K562 (cell line): Measurements from ENCODE around the gene TRIP10. TPM values are rescaled to one million over a fixed set of nuclear protein-coding genes. Genes with fewer than 3 reads are reported as not detected.

ENCODE experiments used
- ATAC-seq: fragments of 200-7000 bp; cut with Tn5 transposase; 3 replicates; pipeline ENCODE4 v1.9.1; 2020; ENCODE audit warnings: moderate library complexity
- BruUV-seq: library from RNA; stranded (reverse); fragments of 400-500 nt; replicated peaks from 2 replicates; lab custom pipeline; 2021; lab: Mats Ljungman, UMichigan
- CTCF ChIA-PET: fragments of 300-600 bp; formaldehyde crosslinking; extraction: SDS; loops from one replicate; lab custom pipeline; 2021; ENCODE audit warnings: low intra/inter-chr PET ratio; lab: Yijun Ruan, JAX
- POLR2A ChIA-PET: fragments of 300-600, 350-650 bp; sonication (Branson Sonifier 250); formaldehyde crosslinking; extraction: SDS; loops from one replicate; lab custom pipeline; 2021; ENCODE audit warnings: antibody characterized with exemption, inconsistent platforms; lab: Yijun Ruan, JAX
- DNase-seq, 4 experiments: peaks; one replicate each; pipeline versions ENCODE4 v3.0.0 to v3.0.0-alpha.2; 2011 to 2018; ENCODE audit warnings: low spot score in 3 of 4, mixed read lengths in 3 of 4; ENCODE audit errors: extremely low read depth in 1 of 4
- FAIRE-seq: peaks from 2 replicates; lab custom pipeline; 2011; peaks lifted over from hg19 to GRCh38; lab: Jason Lieb, UNC
- H2AFZ ChIP-seq: 2 replicates; pipeline ENCODE4 v1.6.0; 2011; ENCODE audit warnings: low read depth, low read length, control low read depth, inconsistent platforms
- H3K27ac ChIP-seq: fragments of 200-600 bp; 3 replicates; pipeline ENCODE4 v1.8.0; 2011; ENCODE audit warnings: low read depth, mild to moderate bottlenecking, control low read depth, inconsistent platforms, low read length, moderate library complexity, mixed read lengths; ENCODE audit errors: extremely low read depth
- H3K27me3 ChIP-seq, 2 experiments: fragments of 300-600 bp in 1 of 2; 2 replicates in 1 of 2; 3 replicates in 1 of 2; pipeline versions ENCODE4 v1.6.0 to v1.8.0; 2011; ENCODE audit warnings: inconsistent platforms in 2 of 2, low read length in 2 of 2, mild to moderate bottlenecking in 1 of 2, mixed read lengths in 1 of 2, moderate library complexity in 1 of 2; ENCODE audit not compliant: control insufficient read depth in 2 of 2, insufficient read depth in 2 of 2
- H3K36me3 ChIP-seq: fragments of 300-600 bp; 3 replicates; pipeline ENCODE4 v1.8.0; 2011; ENCODE audit warnings: mild to moderate bottlenecking, low read length, inconsistent platforms; ENCODE audit not compliant: control insufficient read depth, insufficient read depth
- H3K4me1 ChIP-seq, 2 experiments: fragments of 200-600 bp in 1 of 2; replicated peaks in 1 of 2; 2 replicates in 1 of 2; 3 replicates in 1 of 2; pipeline versions ENCODE4 v1.5.1 to v1.8.0; 2011; ENCODE audit warnings: inconsistent platforms in 2 of 2, low read length in 2 of 2, mild to moderate bottlenecking in 1 of 2, mixed read lengths in 1 of 2, moderate library complexity in 1 of 2; ENCODE audit not compliant: control insufficient read depth in 2 of 2, insufficient read depth in 2 of 2
- H3K4me2 ChIP-seq: 2 replicates; pipeline ENCODE4 v1.6.1; 2011; ENCODE audit warnings: low read length, control low read depth, inconsistent platforms, mixed read lengths; ENCODE audit not compliant: insufficient read depth
- H3K4me3 ChIP-seq: fragments of 200-600 bp; sonication (generic), shearing (Covaris generic); 2 replicates; pipeline ENCODE4 v1.5.1; 2016; ENCODE audit warnings: control low read depth, inconsistent platforms
- H3K79me2 ChIP-seq: fragments of 200-600 bp; 3 replicates; pipeline ENCODE4 v1.8.0; 2011; ENCODE audit warnings: low read length, inconsistent platforms; ENCODE audit not compliant: control insufficient read depth, insufficient read depth
- H3K9ac ChIP-seq, 2 experiments: 2 replicates each; pipeline versions ENCODE4 v1.6.0 to v1.6.1; 2011; ENCODE audit warnings: low read depth in 2 of 2, low read length in 2 of 2, control low read depth in 1 of 2, inconsistent platforms in 1 of 2, mild to moderate bottlenecking in 1 of 2, mixed read lengths in 1 of 2; ENCODE audit not compliant: insufficient read depth in 1 of 2
- H3K9me1 ChIP-seq: one replicate; pipeline ENCODE4 v1.6.0; 2011; ENCODE audit warnings: inconsistent platforms, mild to moderate bottlenecking, low read length, moderate library complexity; ENCODE audit not compliant: control insufficient read depth, insufficient read depth
- H3K9me3 ChIP-seq: replicated peaks from 2 replicates; pipeline ENCODE4 v1.5.1; 2011; ENCODE audit warnings: low read depth, low read length, inconsistent platforms; ENCODE audit not compliant: control insufficient read depth, insufficient read depth
- H4K20me1 ChIP-seq: replicated peaks from 2 replicates; pipeline ENCODE4 v1.6.1; 2011; ENCODE audit warnings: low read length, inconsistent platforms, mixed read lengths; ENCODE audit not compliant: control insufficient read depth, insufficient read depth
- EWSR1 ChIP-seq: fragments of 450-650 bp; IDR thresholded peaks from 2 replicates; pipeline ENCODE4 v1.6.1; 2018; ENCODE audit warnings: borderline replicate concordance, mild to moderate bottlenecking, low read depth, moderate library complexity; ENCODE audit not compliant: partially characterized antibody
- HNRNPL ChIP-seq: fragments of 200-400 bp; formaldehyde crosslinking; IDR thresholded peaks from 2 replicates; pipeline ENCODE4 v1.6.1; 2017; ENCODE audit warnings: low read depth, mild to moderate bottlenecking, low read length
- SIN3A ChIP-seq, 2 experiments: fragments of 150-350 bp in 1 of 2; IDR thresholded peaks; 2 replicates each; pipeline ENCODE4 v1.6.1; 2011 to 2016; ENCODE audit warnings: borderline replicate concordance in 2 of 2, low read depth in 2 of 2, low read length in 2 of 2, mild to moderate bottlenecking in 2 of 2, moderate library complexity in 2 of 2; ENCODE audit not compliant: control insufficient read depth in 1 of 2
- TOE1 ChIP-seq, 2 experiments: fragments of 450-650 bp in 1 of 2; sonication (generic) in 1 of 2; formaldehyde crosslinking in 1 of 2; IDR thresholded peaks; 2 replicates each; pipeline versions ENCODE4 v1.7.1 to v1.8.0; 2016 to 2022; ENCODE audit warnings: borderline replicate concordance in 2 of 2, mild to moderate bottlenecking in 2 of 2, antibody characterized with exemption in 1 of 2, inconsistent platforms in 1 of 2, low read depth in 1 of 2, missing genetic modification reagents in 1 of 2, moderate library complexity in 1 of 2
- ZNF639 ChIP-seq, 2 experiments: fragments of 200-800 bp in 1 of 2; sonication (Bioruptor generic) in 1 of 2; sonication (generic) in 1 of 2; formaldehyde crosslinking in 1 of 2; IDR thresholded peaks in 1 of 2; conservative IDR thresholded peaks in 1 of 2; 2 replicates each; pipeline versions ENCODE4 v1.5.0 to v1.6.1; 2016 to 2020; ENCODE audit warnings: missing compliant biosample characterization in 1 of 2, missing genetic modification characterization in 1 of 2, missing genetic modification reagents in 1 of 2
- WGBS: fragments of 100-300 bp; shearing (Covaris generic); methylation state at CpG from one replicate; pipeline ENCODE4 v1.1.6; 2016; ENCODE audit warnings: low coverage, mixed read lengths; ENCODE audit not compliant: insufficient coverage; ENCODE audit errors: missing lambda C conversion rate; 5-methylcytosine and 5-hydroxymethylcytosine counted together
- in situ Hi-C: fragments of 300-500 bp; cut with MboI; formaldehyde crosslinking; loops from 4 replicates; pipeline ENCODE4 v1.15.0; 2018; ENCODE audit warnings: inconsistent platforms, mixed read lengths
- intact Hi-C: fragments of 100-400 bp; cut with micrococcal nuclease; formaldehyde crosslinking; loops from 2 replicates; pipeline ENCODE4 v1.14.2; 2022
- polyA plus RNA-seq, 8 experiments: library from polyadenylated mRNA; depleted of rRNA in 4 of 8; stranded (reverse) in 5 of 8; unstranded in 3 of 8; fragments of >200 nt; fragmentation: Nextera tagmentation in 2 of 8; fragmentation: Illumina TruSeq in 1 of 8; extraction: Ambion mirVana in 2 of 8; extraction: Trizol in 1 of 8; gene quantifications; 2 replicates each; pipeline versions ENCODE4 v1.2.1 to v1.2.3, GENCODE V29; 2011 to 2014; ENCODE audit warnings: inconsistent platforms in 1 of 8, missing spikeins in 1 of 8
- total RNA-seq, 7 experiments: library from RNA; depleted of rRNA in 6 of 7; stranded (reverse); fragments of >200 nt in 6 of 7; fragmentation: Illumina TruSeq in 2 of 7; extraction: Trizol in 2 of 7; gene quantifications; 2 replicates each; pipeline versions ENCODE4 v1.2.1 to v1.2.3, GENCODE V29; 2011 to 2021; ENCODE audit warnings: low replicate concordance in 1 of 7

Gene TRIP10
- total and polyA plus RNA-seq, 9 of the 15 experiments (the other 6 are each of a cell fraction or from before 2014, with no cell fraction given), result 1.2 to 66.8 (median 36.1) TPM

GRCh38 chr19:6743066-6743465, 3.6 kb downstream of the TRIP10 start:
- BruUV-seq, result no TSS peak
- H3K4me2 ChIP-seq, result no peak overlapping the region
- no peak for ATAC-seq
- H3K36me3 ChIP-seq, result peaks cover 68% of the 10 kb centered on the region; the same call in 2 of the 3 replicates
- FAIRE-seq, result no peak
- POLR2A ChIA-PET, result interaction anchor here (0.6 to 1.9 kb wide), 3 partner anchors 11 to 142 kb away, joined by 3 to 11 read pairs (median 3); no protein-coding TSS in a partner anchor
- intact Hi-C loops (no loop called here), in situ Hi-C loops (no loop called here)
- no peaks in the 10 kb centered on the region for H3K27me3 ChIP-seq
- no peak overlapping the region for H3K4me3 ChIP-seq
- peaks cover 25% of the 10 kb centered on the region for H3K79me2 ChIP-seq
- no peaks in the 10 kb centered on the region for H3K9me3 ChIP-seq
- H3K4me1 ChIP-seq, result peaks cover 17 to 54% of the 10 kb centered on the region in 2 experiments
- 0 out of 4 replicates have a peak, but pooled peaks of 1 of the 2 experiments have one; percentile 37 for TF ChIP-seq SIN3A (IDR thresholded peaks at IDR 0.05; ENCODE audit: borderline replicate concordance in 2 of 2, control insufficient read depth in 1 of 2, low read depth in 2 of 2, low read length in 2 of 2)
- TF ChIP-seq EWSR1, result no peak
- no peak overlapping the region for H2AFZ ChIP-seq
- no peaks in the 10 kb centered on the region for H3K9me1 ChIP-seq
- no peaks in the 10 kb centered on the region; the same call in 1 of the 2 replicates for H4K20me1 ChIP-seq
- WGBS, result 63% methylated on average over 5 of the region's 7 CpGs
- H3K27ac ChIP-seq, result no peak overlapping the region
- peak overlapping the region in 1 of 2 experiments; percentile 67; a peak in 1 of 4 replicates for H3K9ac ChIP-seq
- CTCF ChIA-PET, result no interaction called here
- DNase-seq, result no peak

GRCh38 chr19:6743714-6744380, 4.4 kb downstream of the TRIP10 start:
- peaks cover 25% of the 10 kb centered on the region for H3K79me2 ChIP-seq
- 89% methylated on average over 13 of the region's 15 CpGs for WGBS
- no peak overlapping the region for H3K27ac ChIP-seq

More at GRCh38 chr19:6743714-6744380, 4.4 kb downstream of the TRIP10 start:
- ChIA-PET POLR2A (interaction anchor here (0.7 to 1.9 kb wide), 3 partner anchors 10 to 119 kb away, joined by 3 to 11 read pairs (median 3); no protein-coding TSS in a partner anchor), CTCF (no interaction called here)
- no TSS peak for BruUV-seq
- intact Hi-C loops, result no loop called here
- H3K4me2 ChIP-seq, result no peak overlapping the region
- H3K4me1 ChIP-seq, result peaks cover 10 to 46% of the 10 kb centered on the region in 2 experiments
- no peak for DNase-seq
- H3K27me3 ChIP-seq, result no peaks in the 10 kb centered on the region
- no peak for TF ChIP-seq ZNF639 (CRISPR knock-in tag; conservative IDR thresholded peaks at IDR 0.05 in 1 of 2, IDR thresholded peaks at IDR 0.05 in 1 of 2)
- TF ChIP-seq TOE1 (IDR thresholded peaks at IDR 0.05; ENCODE audit: borderline replicate concordance), result no peak
- no peak for TF ChIP-seq TOE1 (CRISPR knock-in tag; IDR thresholded peaks at IDR 0.05; ENCODE audit: borderline replicate concordance, low read depth)
- no peak for TF ChIP-seq HNRNPL
- H3K9me1 ChIP-seq, result no peaks in the 10 kb centered on the region
- in situ Hi-C loops, result no loop called here
- H3K9ac ChIP-seq, result 0 out of 4 replicates have a peak overlapping the region, but pooled peaks of 1 of the 2 experiments have one; percentile 75
- peaks cover 76% of the 10 kb centered on the region; the same call in 2 of the 3 replicates for H3K36me3 ChIP-seq
- FAIRE-seq, result no peak
- no peak for ATAC-seq
- H4K20me1 ChIP-seq, result no peaks in the 10 kb centered on the region; the same call in 1 of the 2 replicates
- no peaks in the 10 kb centered on the region for H3K9me3 ChIP-seq
- H2AFZ ChIP-seq, result no peak overlapping the region
- H3K4me3 ChIP-seq, result no peak overlapping the region
